ENCODE measurements around the gene PRELP.

PRELP gene

DNA sequence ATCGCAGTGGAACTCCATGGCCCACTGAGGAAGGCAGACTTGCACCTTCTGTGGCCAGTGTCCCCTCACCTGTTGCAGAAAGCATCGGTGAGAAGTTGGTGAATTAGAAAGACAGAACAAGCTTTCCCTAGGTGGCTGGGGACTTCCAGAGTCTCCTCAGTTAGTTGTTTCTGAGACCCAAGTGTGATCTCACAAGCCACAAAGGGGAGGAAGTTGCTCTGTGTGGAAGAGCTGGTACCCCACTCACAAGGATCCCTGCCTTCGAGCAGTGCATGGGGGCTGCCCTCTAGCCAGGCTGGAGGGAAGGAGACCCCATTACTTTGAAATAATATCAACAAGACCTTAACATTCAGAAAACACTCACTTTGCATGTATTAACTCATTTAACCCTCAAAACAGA lies 2.1 kb downstream of the PRELP start:
- TF ChIP-seq ZFX (IDR thresholded peaks at IDR 0.05; ENCODE audit: borderline replicate concordance) (no peak), CTCF (IDR thresholded peaks at IDR 0.05) (no peak)
- H3K27ac ChIP-seq: no peak overlapping the region

- no peak for TF ChIP-seq ZFX (IDR thresholded peaks at IDR 0.05; ENCODE audit: borderline replicate concordance)
- no peak for TF ChIP-seq CTCF (IDR thresholded peaks at IDR 0.05)
- H3K27ac ChIP-seq: no peak overlapping the region
Measured at GRCh38 chr1:203478231-203478630, 2.6 kb downstream of the PRELP start.

DNA sequence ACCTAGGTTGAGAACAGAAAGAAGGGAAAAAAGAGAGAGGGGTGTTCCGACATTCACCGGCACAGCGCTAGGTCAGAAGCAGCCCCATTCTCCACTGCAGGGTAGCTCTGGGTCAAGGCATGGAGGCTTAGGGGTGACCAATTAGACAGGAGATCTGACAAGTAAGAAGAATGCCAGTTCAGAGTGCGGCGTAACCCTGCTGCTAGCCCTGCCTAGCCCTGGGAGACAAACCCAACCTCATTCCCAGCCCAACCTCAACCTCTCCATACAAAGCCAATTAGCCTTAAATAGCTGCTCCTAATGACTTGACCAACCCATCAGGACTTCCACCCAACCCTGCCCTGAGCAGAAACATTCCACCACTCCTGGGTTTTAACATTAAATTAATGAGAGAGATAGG lies 3.4 kb downstream of the PRELP start:
- TF ChIP-seq ZFX (IDR thresholded peaks at IDR 0.05; ENCODE audit: borderline replicate concordance) (no peak), CTCF (IDR thresholded peaks at IDR 0.05) (no peak)
- H3K27ac ChIP-seq: no peak overlapping the region

DNA sequence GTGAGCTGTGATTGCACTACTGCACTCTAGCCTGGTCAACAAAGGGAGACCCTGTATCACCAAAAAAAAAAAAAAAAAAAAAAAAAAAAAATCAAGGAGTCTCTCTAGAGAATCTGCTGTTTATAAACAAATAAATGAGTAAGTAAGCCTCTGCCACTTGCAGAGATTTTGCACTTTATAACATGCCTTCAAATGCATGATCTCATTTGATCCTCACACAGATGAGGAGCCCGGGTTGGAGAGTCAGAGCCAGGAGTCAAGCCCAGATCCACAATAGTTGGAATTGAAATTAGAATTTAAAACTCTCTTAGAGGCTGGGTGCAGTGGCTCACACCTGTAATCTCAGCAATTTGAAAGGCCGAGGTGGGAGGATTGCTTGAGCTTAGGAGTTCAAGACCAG lies 4.0 kb downstream of the PRELP start:
- no peak overlapping the region for H3K27ac ChIP-seq
- no peak for TF ChIP-seq CTCF (IDR thresholded peaks at IDR 0.05)
- no peak for TF ChIP-seq ZFX (IDR thresholded peaks at IDR 0.05; ENCODE audit: borderline replicate concordance)

GRCh38 chr1:203480084-203480483 lies 4.5 kb downstream of the PRELP start:
- H3K27ac ChIP-seq: no peak overlapping the region
- TF ChIP-seq CTCF (IDR thresholded peaks at IDR 0.05): no peak
- no peak for TF ChIP-seq ZFX (IDR thresholded peaks at IDR 0.05; ENCODE audit: borderline replicate concordance)

DNA sequence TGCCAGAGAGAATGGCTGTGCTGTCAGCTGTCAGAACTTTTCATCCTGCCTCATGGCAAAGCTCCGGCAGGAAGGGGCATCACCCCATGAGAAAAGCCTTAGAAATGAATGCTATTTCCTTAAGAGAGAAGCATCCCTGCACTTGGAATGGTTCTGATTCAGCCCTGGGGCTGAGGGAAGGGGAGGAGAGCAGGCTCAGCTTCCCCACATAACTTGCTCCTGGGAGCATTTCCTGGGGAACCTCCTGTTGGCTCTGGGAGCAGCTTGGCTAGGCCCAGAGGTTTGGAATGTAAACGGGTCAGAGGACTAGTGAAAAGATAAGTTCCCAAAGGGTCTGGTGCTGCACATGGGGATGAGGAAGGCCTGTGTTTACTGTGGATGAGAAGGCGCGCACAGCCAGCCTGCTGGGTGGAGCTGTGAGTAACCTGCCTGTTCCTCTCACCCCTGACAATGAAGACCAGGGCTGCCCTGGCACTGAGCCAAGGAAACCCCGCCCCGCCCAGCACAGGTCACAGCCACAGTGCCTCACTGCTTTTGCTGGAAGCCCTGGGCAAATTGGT lies 5.0 kb downstream of the PRELP start:
- TF ChIP-seq ZFX (IDR thresholded peaks at IDR 0.05; ENCODE audit: borderline replicate concordance) (no peak), CTCF (IDR thresholded peaks at IDR 0.05) (no peak)
- no peak overlapping the region for H3K27ac ChIP-seq

GRCh38 chr1:203481196-203481595 lies 5.6 kb downstream of the PRELP start:
- no peak overlapping the region for H3K27ac ChIP-seq
- TF ChIP-seq CTCF (IDR thresholded peaks at IDR 0.05) (no peak), ZFX (IDR thresholded peaks at IDR 0.05; ENCODE audit: borderline replicate concordance) (no peak)
